ENCODE data around the gene SFTPA2. TPM values are rescaled to one million over a fixed set of nuclear protein-coding genes. Genes with fewer than 3 reads are reported as not detected.
"Not testable (repeated sequence)": the region's sequence is repeated elsewhere in the genome, so short reads cannot be mapped to it uniquely, and the experiment has no call there.

Gene SFTPA2
- total RNA-seq, 1 donor from 2014 or later: 0.39 TPM

DNA sequence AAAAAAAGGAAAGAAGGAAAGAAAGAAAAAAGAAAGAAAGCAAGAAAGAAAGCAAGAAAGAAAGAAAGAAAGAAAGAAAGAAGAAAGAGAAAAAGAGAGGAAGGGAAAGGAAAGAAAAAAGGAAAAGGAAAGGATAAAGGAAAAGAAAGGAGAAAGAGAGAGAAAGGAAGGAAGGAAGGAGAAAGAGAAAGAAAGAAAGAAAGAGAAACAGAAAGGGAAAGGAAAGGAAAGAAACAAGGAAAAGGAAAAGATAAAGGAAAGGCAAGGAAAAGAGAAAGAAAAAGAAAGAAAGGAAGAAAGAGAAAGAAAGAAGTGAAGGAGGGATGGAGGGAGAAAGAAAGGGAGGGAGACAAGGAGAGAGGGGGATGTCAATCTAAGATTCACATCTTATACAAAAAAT lies 20.8 kb upstream of the SFTPA2 start:
- H3K27me3 Mint-ChIP-seq (ENCODE audit: unreplicated experiment): peaks cover 3% of the 10 kb centered on the region
- H3K4me3 Mint-ChIP-seq (ENCODE audit: unreplicated experiment): no peak overlapping the region
- H3K27ac Mint-ChIP-seq (ENCODE audit: unreplicated experiment): no peak overlapping the region
- TF ChIP-seq, protein P1, sequence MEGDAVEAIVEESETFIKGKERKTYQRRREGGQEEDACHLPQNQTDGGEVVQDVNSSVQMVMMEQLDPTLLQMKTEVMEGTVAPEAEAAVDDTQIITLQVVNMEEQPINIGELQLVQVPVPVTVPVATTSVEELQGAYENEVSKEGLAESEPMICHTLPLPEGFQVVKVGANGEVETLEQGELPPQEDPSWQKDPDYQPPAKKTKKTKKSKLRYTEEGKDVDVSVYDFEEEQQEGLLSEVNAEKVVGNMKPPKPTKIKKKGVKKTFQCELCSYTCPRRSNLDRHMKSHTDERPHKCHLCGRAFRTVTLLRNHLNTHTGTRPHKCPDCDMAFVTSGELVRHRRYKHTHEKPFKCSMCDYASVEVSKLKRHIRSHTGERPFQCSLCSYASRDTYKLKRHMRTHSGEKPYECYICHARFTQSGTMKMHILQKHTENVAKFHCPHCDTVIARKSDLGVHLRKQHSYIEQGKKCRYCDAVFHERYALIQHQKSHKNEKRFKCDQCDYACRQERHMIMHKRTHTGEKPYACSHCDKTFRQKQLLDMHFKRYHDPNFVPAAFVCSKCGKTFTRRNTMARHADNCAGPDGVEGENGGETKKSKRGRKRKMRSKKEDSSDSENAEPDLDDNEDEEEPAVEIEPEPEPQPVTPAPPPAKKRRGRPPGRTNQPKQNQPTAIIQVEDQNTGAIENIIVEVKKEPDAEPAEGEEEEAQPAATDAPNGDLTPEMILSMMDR (IDR thresholded peaks at IDR 0.05; ENCODE audit: partially characterized antibody, unreplicated experiment): no peak
- H3K36me3 Mint-ChIP-seq (ENCODE audit: unreplicated experiment): peaks cover 6% of the 10 kb centered on the region
- H3K4me1 Mint-ChIP-seq (ENCODE audit: low read depth, unreplicated experiment): peaks cover 5% of the 10 kb centered on the region
- H3K9me3 Mint-ChIP-seq (ENCODE audit: unreplicated experiment): peaks cover 2% of the 10 kb centered on the region
- no peak for DNase-seq

DNA sequence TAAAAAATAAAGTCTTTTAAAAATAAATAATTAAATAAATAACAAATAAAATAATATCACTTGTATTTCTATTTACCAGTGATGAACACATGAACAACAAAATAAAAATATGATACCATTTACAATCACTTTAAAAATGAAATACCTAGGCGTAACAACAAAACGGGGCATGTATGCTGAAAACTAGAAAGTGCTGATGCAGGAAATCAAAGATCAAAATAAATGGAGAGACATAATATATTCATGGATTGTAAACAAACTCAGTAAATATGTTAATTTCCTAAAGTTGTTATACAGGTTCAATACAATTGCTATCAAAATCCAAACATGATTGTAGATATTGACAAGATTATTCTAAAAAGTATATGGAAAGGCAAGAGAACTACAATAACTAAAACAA lies 19.2 kb upstream of the SFTPA2 start:
- H3K9me3 Mint-ChIP-seq (ENCODE audit: unreplicated experiment): peaks cover 2% of the 10 kb centered on the region
- peaks cover 6% of the 10 kb centered on the region for H3K36me3 Mint-ChIP-seq (ENCODE audit: unreplicated experiment)
- H3K4me1 Mint-ChIP-seq (ENCODE audit: low read depth, unreplicated experiment): no peaks in the 10 kb centered on the region
- peaks cover 3% of the 10 kb centered on the region for H3K27me3 Mint-ChIP-seq (ENCODE audit: unreplicated experiment)
- H3K27ac Mint-ChIP-seq (ENCODE audit: unreplicated experiment): no peak overlapping the region
- H3K4me3 Mint-ChIP-seq (ENCODE audit: unreplicated experiment): no peak overlapping the region
- TF ChIP-seq, protein P1 (IDR thresholded peaks at IDR 0.05; ENCODE audit: partially characterized antibody, unreplicated experiment): no peak
- no peak for DNase-seq

DNA sequence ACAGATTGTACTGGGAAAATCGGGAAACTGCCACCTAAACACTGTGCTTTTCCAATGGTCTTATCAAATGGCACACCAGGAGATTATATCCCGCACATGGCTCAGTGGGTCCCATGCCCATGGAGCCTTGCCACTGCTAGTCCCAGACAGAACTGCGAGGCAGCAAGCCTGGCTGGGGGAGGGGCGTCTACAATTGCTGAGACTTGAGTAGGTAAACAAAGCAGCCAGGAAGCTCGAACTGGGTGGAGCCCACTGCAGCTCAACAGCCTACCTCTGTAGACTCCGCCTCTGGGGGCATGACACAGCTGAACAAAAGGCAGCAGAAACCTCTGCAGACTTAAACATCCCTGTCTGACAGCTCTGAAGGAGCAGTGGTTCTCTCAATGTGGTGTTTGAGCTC lies 10.4 kb upstream of the SFTPA2 start:
- not testable (repeated sequence) for H3K9me3 Mint-ChIP-seq (ENCODE audit: unreplicated experiment); H3K4me1 Mint-ChIP-seq (ENCODE audit: low read depth, unreplicated experiment); DNase-seq; H3K27me3 Mint-ChIP-seq (ENCODE audit: unreplicated experiment); H3K36me3 Mint-ChIP-seq (ENCODE audit: unreplicated experiment); H3K27ac Mint-ChIP-seq (ENCODE audit: unreplicated experiment); H3K4me3 Mint-ChIP-seq (ENCODE audit: unreplicated experiment)

DNA sequence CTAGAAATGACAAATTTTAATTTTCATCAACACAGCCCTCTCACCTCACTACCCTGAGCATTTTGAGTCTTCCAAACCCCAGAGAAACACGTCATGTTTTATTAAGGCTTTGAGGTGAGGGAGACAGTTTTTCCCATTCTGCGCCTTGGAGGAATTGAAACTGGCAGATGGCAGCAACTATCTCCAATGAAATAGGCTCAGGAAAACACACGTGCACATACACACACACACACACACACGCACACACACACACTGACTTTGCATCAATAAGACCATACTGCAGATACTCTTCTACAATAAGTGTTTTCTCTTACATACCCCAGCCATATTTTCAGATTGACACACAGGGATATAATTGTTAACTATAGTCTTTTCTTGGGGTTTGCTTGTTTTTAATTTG lies 3.2 kb upstream of the SFTPA2 start:
- Mint-ChIP-seq H3K4me1 (ENCODE audit: low read depth, unreplicated experiment) (peaks cover 2% of the 10 kb centered on the region), H3K27me3 (ENCODE audit: unreplicated experiment) (peaks cover 4% of the 10 kb centered on the region), H3K4me3 (ENCODE audit: unreplicated experiment) (no peak overlapping the region), H3K27ac (ENCODE audit: unreplicated experiment) (no peak overlapping the region), H3K9me3 (ENCODE audit: unreplicated experiment) (peaks cover 3% of the 10 kb centered on the region), H3K36me3 (ENCODE audit: unreplicated experiment) (no peaks in the 10 kb centered on the region)
- TF ChIP-seq, protein P1 (IDR thresholded peaks at IDR 0.05; ENCODE audit: partially characterized antibody, unreplicated experiment): no peak
- DNase-seq: no peak

DNA sequence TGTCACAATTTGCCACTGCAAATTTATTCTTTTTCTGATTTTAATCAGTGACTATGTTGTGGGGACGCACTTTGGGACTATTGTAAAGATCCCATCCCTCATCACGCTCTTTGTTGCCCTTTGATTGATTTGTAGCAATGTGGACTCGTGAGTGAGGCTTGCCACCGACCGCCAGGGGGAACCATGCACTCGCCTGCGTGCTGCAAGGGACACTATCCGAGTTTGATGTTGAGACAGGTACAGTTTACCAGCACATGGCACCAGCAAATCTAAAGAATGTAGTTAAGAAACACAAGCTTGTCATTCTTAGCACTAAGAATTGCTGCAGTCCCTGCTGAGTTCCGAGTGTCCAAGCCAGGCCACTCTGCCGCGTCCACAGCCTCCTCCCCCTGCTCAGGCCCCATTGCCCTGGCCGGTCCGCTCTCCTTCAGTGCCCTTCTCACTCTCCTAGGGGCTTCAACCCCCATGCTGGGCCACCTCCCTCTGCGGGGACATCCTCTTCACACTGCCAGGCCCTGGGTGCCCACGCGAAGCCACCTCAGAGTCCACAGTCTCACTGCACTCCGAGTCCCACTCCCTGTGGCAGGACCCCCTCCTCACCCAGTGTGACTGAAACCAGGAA lies 2.0 kb upstream of the SFTPA2 start:
- peaks cover 3% of the 10 kb centered on the region for H3K9me3 Mint-ChIP-seq (ENCODE audit: unreplicated experiment)
- peaks cover 4% of the 10 kb centered on the region for H3K27me3 Mint-ChIP-seq (ENCODE audit: unreplicated experiment)
- DNase-seq: peak; percentile 86
- H3K36me3 Mint-ChIP-seq (ENCODE audit: unreplicated experiment): no peaks in the 10 kb centered on the region
- peaks cover 2% of the 10 kb centered on the region for H3K4me1 Mint-ChIP-seq (ENCODE audit: low read depth, unreplicated experiment)
- H3K27ac Mint-ChIP-seq (ENCODE audit: unreplicated experiment): no peak overlapping the region
- TF ChIP-seq, protein P1 (IDR thresholded peaks at IDR 0.05; ENCODE audit: partially characterized antibody, unreplicated experiment): peak; percentile 79
- no peak overlapping the region for H3K4me3 Mint-ChIP-seq (ENCODE audit: unreplicated experiment)
